PC-9 (cell line): ENCODE data around the gene CCNL1.

ENCODE experiments used
- EZH2 ChIP-seq: fragments of 200-600 bp; sonication (generic); IDR thresholded peaks from 2 replicates; pipeline ENCODE4 v1.8.0; 2017; ENCODE audit warnings: antibody characterized with exemption, low read depth
- TF ChIP-seq, protein P1 (sequence below): fragments of 200-600 bp; sonication (generic); conservative IDR thresholded peaks from 2 replicates; pipeline ENCODE4 v1.6.1; 2017; ENCODE audit warnings: mixed run types, antibody characterized with exemption, mild to moderate bottlenecking, moderate library complexity

DNA sequence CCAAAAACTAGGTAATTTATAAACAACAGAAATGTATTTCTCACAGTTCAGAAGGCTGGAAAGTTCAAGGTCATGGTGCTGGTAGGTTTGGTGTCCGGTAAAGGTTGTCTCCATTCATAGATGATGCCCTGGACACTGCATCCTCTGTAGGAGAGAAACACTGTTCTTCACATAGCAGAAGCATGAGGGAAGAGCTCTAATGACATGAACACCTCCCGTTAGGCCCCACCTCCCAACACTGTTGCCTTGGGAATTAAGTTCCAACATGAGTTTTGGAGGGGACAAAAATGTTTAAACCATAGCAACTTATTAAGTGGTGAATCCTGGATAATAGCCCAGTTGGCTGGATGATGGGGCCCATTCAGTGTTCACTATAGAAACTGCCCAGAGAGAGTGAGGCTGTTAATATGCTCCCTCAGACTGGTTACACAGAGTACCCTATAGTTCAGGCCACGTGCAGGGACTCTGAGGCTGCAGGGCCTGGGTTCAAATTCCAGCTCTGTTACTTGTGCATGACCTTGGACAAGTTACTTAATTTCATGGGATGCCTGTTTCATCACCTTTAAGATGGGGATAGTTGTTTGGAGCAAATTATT is 37.0 kb downstream of the CCNL1 start:
- TF ChIP-seq EZH2, result no peak
- TF ChIP-seq, protein P1, sequence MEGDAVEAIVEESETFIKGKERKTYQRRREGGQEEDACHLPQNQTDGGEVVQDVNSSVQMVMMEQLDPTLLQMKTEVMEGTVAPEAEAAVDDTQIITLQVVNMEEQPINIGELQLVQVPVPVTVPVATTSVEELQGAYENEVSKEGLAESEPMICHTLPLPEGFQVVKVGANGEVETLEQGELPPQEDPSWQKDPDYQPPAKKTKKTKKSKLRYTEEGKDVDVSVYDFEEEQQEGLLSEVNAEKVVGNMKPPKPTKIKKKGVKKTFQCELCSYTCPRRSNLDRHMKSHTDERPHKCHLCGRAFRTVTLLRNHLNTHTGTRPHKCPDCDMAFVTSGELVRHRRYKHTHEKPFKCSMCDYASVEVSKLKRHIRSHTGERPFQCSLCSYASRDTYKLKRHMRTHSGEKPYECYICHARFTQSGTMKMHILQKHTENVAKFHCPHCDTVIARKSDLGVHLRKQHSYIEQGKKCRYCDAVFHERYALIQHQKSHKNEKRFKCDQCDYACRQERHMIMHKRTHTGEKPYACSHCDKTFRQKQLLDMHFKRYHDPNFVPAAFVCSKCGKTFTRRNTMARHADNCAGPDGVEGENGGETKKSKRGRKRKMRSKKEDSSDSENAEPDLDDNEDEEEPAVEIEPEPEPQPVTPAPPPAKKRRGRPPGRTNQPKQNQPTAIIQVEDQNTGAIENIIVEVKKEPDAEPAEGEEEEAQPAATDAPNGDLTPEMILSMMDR, result no peak
